ENCODE measurements around the gene FBXO17. TPM values are rescaled to one million over a fixed set of nuclear protein-coding genes. Genes with fewer than 3 reads are reported as not detected.
"Not testable (repeated sequence)": the region's sequence is repeated elsewhere in the genome, so short reads cannot be mapped to it uniquely, and the experiment has no call there.

The FBXO17 gene
- total RNA-seq, 1 donor from 2014 or later = 44.9 TPM

DNA sequence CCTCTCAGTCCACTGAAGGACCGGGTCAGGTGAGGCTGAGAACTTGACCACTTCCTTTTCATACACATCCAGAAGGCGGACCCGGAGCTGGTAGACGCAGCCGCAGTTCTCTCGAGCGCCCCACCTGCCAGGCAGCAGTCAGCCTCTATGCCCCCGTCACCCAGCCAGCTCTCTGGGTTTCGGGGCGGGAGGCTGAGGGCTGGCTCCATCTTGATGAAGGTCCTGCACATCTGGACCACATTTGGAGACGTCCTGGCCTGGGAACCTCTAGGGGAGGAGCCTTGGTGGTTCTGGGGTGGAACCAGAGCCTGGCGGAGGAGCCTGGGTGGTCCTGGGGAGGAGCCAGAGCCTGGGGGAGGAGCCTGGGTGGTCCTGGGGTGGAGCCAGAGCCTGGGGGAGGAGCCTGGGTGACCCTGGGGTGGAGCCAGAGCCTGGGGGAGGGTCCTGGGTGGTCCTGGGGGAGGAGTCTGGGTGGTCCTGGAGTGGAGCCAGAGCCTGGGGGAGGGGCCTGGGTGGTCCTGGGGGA is 30.5 kb downstream of the FBXO17 start:
- H3K4me1 Mint-ChIP-seq (ENCODE audit: unreplicated experiment) = peaks cover 6% of the 10 kb centered on the region
- TF ChIP-seq, protein P1, sequence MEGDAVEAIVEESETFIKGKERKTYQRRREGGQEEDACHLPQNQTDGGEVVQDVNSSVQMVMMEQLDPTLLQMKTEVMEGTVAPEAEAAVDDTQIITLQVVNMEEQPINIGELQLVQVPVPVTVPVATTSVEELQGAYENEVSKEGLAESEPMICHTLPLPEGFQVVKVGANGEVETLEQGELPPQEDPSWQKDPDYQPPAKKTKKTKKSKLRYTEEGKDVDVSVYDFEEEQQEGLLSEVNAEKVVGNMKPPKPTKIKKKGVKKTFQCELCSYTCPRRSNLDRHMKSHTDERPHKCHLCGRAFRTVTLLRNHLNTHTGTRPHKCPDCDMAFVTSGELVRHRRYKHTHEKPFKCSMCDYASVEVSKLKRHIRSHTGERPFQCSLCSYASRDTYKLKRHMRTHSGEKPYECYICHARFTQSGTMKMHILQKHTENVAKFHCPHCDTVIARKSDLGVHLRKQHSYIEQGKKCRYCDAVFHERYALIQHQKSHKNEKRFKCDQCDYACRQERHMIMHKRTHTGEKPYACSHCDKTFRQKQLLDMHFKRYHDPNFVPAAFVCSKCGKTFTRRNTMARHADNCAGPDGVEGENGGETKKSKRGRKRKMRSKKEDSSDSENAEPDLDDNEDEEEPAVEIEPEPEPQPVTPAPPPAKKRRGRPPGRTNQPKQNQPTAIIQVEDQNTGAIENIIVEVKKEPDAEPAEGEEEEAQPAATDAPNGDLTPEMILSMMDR (IDR thresholded peaks at IDR 0.05) = no peak
- no peaks in the 10 kb centered on the region for H3K27me3 Mint-ChIP-seq (ENCODE audit: unreplicated experiment)
- H3K36me3 Mint-ChIP-seq (ENCODE audit: unreplicated experiment) = peaks cover 8% of the 10 kb centered on the region
- no peaks in the 10 kb centered on the region for H3K9me3 Mint-ChIP-seq (ENCODE audit: unreplicated experiment)
- no peak overlapping the region for H3K27ac Mint-ChIP-seq (ENCODE audit: unreplicated experiment)
- H3K4me3 Mint-ChIP-seq (ENCODE audit: unreplicated experiment) = no peak overlapping the region
- no peak for DNase-seq (ENCODE audit: extremely low spot score, unreplicated experiment)

DNA sequence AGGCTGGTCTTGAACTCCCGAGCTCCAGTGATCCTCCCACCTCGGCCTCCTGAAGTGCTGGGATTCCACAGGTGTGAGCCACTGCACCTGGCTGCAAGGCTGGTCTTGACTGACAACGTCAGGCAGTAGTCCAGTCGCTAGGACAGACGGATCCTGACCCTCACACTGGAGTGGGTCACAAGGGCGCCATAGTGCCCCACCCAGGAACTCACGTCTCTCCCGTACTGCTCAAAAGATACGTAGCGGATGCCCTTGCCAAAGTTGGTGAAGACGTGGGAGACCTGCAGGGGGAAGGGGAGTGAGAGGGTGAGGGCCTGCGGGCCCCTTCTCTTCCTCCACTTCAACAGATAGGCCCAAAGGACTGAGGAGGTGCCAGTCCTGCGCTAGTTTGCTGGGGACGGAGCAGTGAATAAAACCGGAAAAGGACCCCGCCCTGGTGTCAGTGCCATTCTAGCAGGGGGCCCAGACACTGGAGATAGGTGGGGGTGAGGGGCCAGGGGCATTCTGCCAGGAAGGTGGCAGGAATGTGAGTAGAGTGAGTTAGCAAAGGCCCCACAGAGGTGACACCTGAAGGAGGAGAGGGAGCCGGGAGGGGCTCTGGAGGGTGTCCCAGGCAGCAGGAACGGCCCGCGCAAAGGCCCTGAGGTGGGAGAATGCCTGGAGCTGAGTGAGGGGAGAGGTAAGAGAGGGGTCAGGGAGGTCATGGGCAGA is 32.9 kb downstream of the FBXO17 start:
- Mint-ChIP-seq H3K27ac (ENCODE audit: unreplicated experiment) (no peak overlapping the region), H3K9me3 (ENCODE audit: unreplicated experiment) (no peaks in the 10 kb centered on the region), H3K27me3 (ENCODE audit: unreplicated experiment) (no peaks in the 10 kb centered on the region), H3K36me3 (ENCODE audit: unreplicated experiment) (peaks cover 4% of the 10 kb centered on the region), H3K4me1 (ENCODE audit: unreplicated experiment) (no peaks in the 10 kb centered on the region), H3K4me3 (ENCODE audit: unreplicated experiment) (no peak overlapping the region)
- TF ChIP-seq, protein P1 (IDR thresholded peaks at IDR 0.05) = no peak
- no peak for DNase-seq (ENCODE audit: extremely low spot score, unreplicated experiment)

DNA sequence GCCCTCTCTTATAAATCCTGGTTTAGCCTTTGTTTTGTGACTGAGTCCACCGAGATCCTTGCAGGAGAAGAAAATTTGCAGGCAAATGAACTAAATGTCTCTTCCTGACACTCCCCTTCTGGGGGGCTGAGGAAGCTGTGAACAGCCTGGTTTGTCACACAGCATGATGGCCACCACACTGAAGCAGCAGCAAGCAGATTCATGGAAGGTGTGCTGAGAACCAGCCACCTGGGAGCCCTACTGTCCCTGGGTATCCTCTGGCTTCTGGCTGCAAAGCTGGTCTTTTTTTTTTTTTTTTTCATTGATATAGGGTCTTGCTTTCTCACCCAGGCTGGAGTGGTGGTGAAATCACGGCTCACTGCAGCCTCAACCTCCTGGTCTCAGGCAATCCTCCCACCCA is 33.6 kb downstream of the FBXO17 start:
- DNase-seq (ENCODE audit: extremely low spot score, unreplicated experiment) = no peak
- no peak overlapping the region for H3K27ac Mint-ChIP-seq (ENCODE audit: unreplicated experiment)
- H3K27me3 Mint-ChIP-seq (ENCODE audit: unreplicated experiment) = no peaks in the 10 kb centered on the region
- H3K9me3 Mint-ChIP-seq (ENCODE audit: unreplicated experiment) = no peaks in the 10 kb centered on the region
- TF ChIP-seq, protein P1 (IDR thresholded peaks at IDR 0.05) = no peak
- no peak overlapping the region for H3K4me3 Mint-ChIP-seq (ENCODE audit: unreplicated experiment)
- no peaks in the 10 kb centered on the region for H3K4me1 Mint-ChIP-seq (ENCODE audit: unreplicated experiment)
- H3K36me3 Mint-ChIP-seq (ENCODE audit: unreplicated experiment) = peaks cover 4% of the 10 kb centered on the region

GRCh38 chr19:38941466-38941865 is 34.1 kb downstream of the FBXO17 start:
- H3K4me1 Mint-ChIP-seq (ENCODE audit: unreplicated experiment); H3K36me3 Mint-ChIP-seq (ENCODE audit: unreplicated experiment); H3K4me3 Mint-ChIP-seq (ENCODE audit: unreplicated experiment); H3K27me3 Mint-ChIP-seq (ENCODE audit: unreplicated experiment); H3K9me3 Mint-ChIP-seq (ENCODE audit: unreplicated experiment); DNase-seq (ENCODE audit: extremely low spot score, unreplicated experiment); H3K27ac Mint-ChIP-seq (ENCODE audit: unreplicated experiment): not testable (repeated sequence)

DNA sequence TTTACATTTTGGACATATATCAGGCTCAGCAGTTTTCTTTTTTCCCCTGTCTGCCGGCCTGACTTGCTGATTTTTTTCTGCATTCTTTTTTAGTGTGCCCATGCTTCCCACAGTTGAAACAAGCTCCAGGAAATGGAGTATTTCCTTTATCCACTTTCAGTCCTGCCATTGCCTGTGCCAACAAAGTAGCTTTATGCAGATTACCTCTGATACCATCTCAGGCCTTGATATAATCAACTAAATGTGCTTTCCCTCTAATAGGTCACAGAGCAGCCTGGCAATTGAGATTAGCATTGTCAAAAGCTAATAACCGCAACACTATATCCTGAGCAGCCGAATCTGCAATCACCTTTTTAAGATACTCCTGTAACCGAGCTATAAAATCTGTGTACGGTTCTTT is 35.6 kb downstream of the FBXO17 start:
- no peak overlapping the region for H3K27ac Mint-ChIP-seq (ENCODE audit: unreplicated experiment)
- TF ChIP-seq, protein P1 (IDR thresholded peaks at IDR 0.05) = no peak
- no peak for DNase-seq (ENCODE audit: extremely low spot score, unreplicated experiment)

More for the DNA sequence above, 35.6 kb downstream of the FBXO17 start:
- Mint-ChIP-seq H3K4me1 (ENCODE audit: unreplicated experiment) (no peaks in the 10 kb centered on the region), H3K9me3 (ENCODE audit: unreplicated experiment) (peaks cover 2% of the 10 kb centered on the region), H3K4me3 (ENCODE audit: unreplicated experiment) (no peak overlapping the region), H3K36me3 (ENCODE audit: unreplicated experiment) (peaks cover 6% of the 10 kb centered on the region), H3K27me3 (ENCODE audit: unreplicated experiment) (no peaks in the 10 kb centered on the region)
